HepG2 (cell line): Measurements from ENCODE around the gene AMD1. TPM values are rescaled to one million over a fixed set of nuclear protein-coding genes. Genes with fewer than 3 reads are reported as not detected.

Source experiments
- AFF4 ChIP-seq: sonication (generic); formaldehyde crosslinking; IDR thresholded peaks from 2 replicates; pipeline ENCODE4 v1.4.0; 2020; ENCODE audit warnings: missing genetic modification reagents
- ARNT ChIP-seq: fragments of 450-650 bp; IDR thresholded peaks from 2 replicates; pipeline ENCODE4 v1.6.1; 2017
- BORCS8-MEF2B ChIP-seq: sonication (generic); formaldehyde crosslinking; IDR thresholded peaks from 2 replicates; pipeline ENCODE4 v1.8.0; 2022; ENCODE audit warnings: mild to moderate bottlenecking, missing genetic modification reagents
- CBX5 ChIP-seq: sonication (generic); formaldehyde crosslinking; IDR thresholded peaks from 2 replicates; pipeline ENCODE4 v1.4.0; 2020; ENCODE audit warnings: missing genetic modification reagents, borderline replicate concordance
- HDAC1 ChIP-seq: sonication (generic); formaldehyde crosslinking; IDR thresholded peaks from 2 replicates; pipeline ENCODE4 v1.5.1; 2020; ENCODE audit warnings: mild to moderate bottlenecking, missing genetic modification reagents
- HNF1B ChIP-seq: sonication (generic); formaldehyde crosslinking; IDR thresholded peaks from 2 replicates; pipeline ENCODE4 v1.5.1; 2020; ENCODE audit warnings: mild to moderate bottlenecking, moderate library complexity, missing genetic modification reagents
- MED1 ChIP-seq: sonication (generic); formaldehyde crosslinking; IDR thresholded peaks from 2 replicates; pipeline ENCODE4 v1.4.0; 2020; ENCODE audit warnings: missing genetic modification reagents
- MXD4 ChIP-seq: IDR thresholded peaks from 2 replicates; pipeline ENCODE4 v1.6.1; 2016; ENCODE audit warnings: mild to moderate bottlenecking, missing biosample characterization, missing genetic modification reagents
- MXI1 ChIP-seq: IDR thresholded peaks from 3 replicates; pipeline ENCODE4 v1.6.1; 2012; ENCODE audit warnings: low read depth, low read length, inconsistent platforms, borderline replicate concordance
- SAP130 ChIP-seq: IDR thresholded peaks from 2 replicates; pipeline ENCODE4 v1.6.1; 2016; ENCODE audit warnings: low read depth
- SNAPC2 ChIP-seq: sonication (generic); formaldehyde crosslinking; IDR thresholded peaks from 2 replicates; pipeline ENCODE4 v1.8.1; 2022; ENCODE audit warnings: mild to moderate bottlenecking, missing genetic modification reagents
- STAT6 ChIP-seq: sonication (generic); formaldehyde crosslinking; IDR thresholded peaks from 2 replicates; pipeline ENCODE4 v1.4.0; 2020; ENCODE audit warnings: missing genetic modification reagents, mild to moderate bottlenecking, borderline replicate concordance
- TSC22D2 ChIP-seq: sonication (generic); formaldehyde crosslinking; IDR thresholded peaks from 2 replicates; pipeline ENCODE4 v1.5.1; 2020; ENCODE audit warnings: missing genetic modification reagents, mild to moderate bottlenecking, borderline replicate concordance
- ZC3H13 ChIP-seq: sonication (generic); formaldehyde crosslinking; IDR thresholded peaks from 2 replicates; pipeline ENCODE4 v1.8.1; 2023; ENCODE audit warnings: mild to moderate bottlenecking, missing genetic modification reagents, moderate library complexity
- ZFP36L1 ChIP-seq: sonication (generic); formaldehyde crosslinking; IDR thresholded peaks from 2 replicates; pipeline ENCODE4 v1.8.0; 2022; ENCODE audit warnings: mild to moderate bottlenecking, missing genetic modification reagents, moderate library complexity
- ZNF597 ChIP-seq: sonication (generic); formaldehyde crosslinking; IDR thresholded peaks from 2 replicates; pipeline ENCODE4 v1.5.0; 2020; ENCODE audit warnings: missing genetic modification reagents
- ZNF709 ChIP-seq: sonication (generic); formaldehyde crosslinking; IDR thresholded peaks from 2 replicates; pipeline ENCODE4 v1.5.0; 2020; ENCODE audit warnings: mild to moderate bottlenecking, missing genetic modification reagents
- ZNF777 ChIP-seq: sonication (generic); formaldehyde crosslinking; IDR thresholded peaks from 2 replicates; pipeline ENCODE4 v1.4.0; 2020; ENCODE audit warnings: missing genetic modification reagents
- ZSCAN5A ChIP-seq: sonication (generic); formaldehyde crosslinking; IDR thresholded peaks from 2 replicates; pipeline ENCODE4 v1.8.0; 2022; ENCODE audit warnings: mild to moderate bottlenecking, missing genetic modification reagents, borderline replicate concordance
- polyA plus RNA-seq, 8 experiments: library from polyadenylated mRNA; depleted of rRNA in 3 of 8; stranded (reverse) in 7 of 8; unstranded in 1 of 8; fragments of >200 nt; fragmentation: Illumina TruSeq in 4 of 8; extraction: Trizol in 4 of 8; gene quantifications; 2 replicates each; pipeline versions ENCODE4 v1.2.1 to v1.2.3, GENCODE V29; 2011 to 2016; ENCODE audit warnings: low read depth in 4 of 8, missing spikeins in 1 of 8, mixed read lengths in 1 of 8; ENCODE audit not compliant: insufficient read depth in 1 of 8
- total RNA-seq, 5 experiments: library from RNA; depleted of rRNA; stranded (reverse); fragments of >200 nt; fragmentation: Illumina TruSeq; extraction: Trizol; gene quantifications; 2 replicates each; pipeline ENCODE4 v1.2.3, GENCODE V29; 2016; ENCODE audit warnings: low read depth in 1 of 5

The AMD1 gene
- total and polyA plus RNA-seq, 2 of the 13 experiments (the other 11 are each of a cell fraction or from before 2014, with no cell fraction given), result 108 to 123 TPM

GRCh38 chr6:110876170-110876773 is 1.7 kb downstream of the AMD1 start (continued):
- TF ChIP-seq ZSCAN5A (0 out of 2 replicates have a peak, but pooled peaks have one; percentile 11), HNF1B (0 out of 2 replicates have a peak, but pooled peaks have one; percentile 26), MXI1 (peak; percentile 71; the same call in 2 of the 3 replicates), SNAPC2 (CRISPR knock-in tag) (no peak), BORCS8-MEF2B (0 out of 2 replicates have a peak, but pooled peaks have one; percentile 22), CBX5 (CRISPR knock-in tag) (peak; percentile 64; the same call in 1 of the 2 replicates), ZNF777 (CRISPR knock-in tag) (no peak), ZNF709 (CRISPR knock-in tag) (peak; percentile 35; the same call in 1 of the 2 replicates), HDAC1 (peak; percentile 46; the same call in 1 of the 2 replicates), SAP130 (CRISPR knock-in tag) (peak; percentile 79), ZFP36L1 (CRISPR knock-in tag) (no peak), TSC22D2 (CRISPR knock-in tag) (0 out of 2 replicates have a peak, but pooled peaks have one; percentile 66), STAT6 (CRISPR knock-in tag) (no peak), AFF4 (CRISPR knock-in tag) (peak; percentile 88), MXD4 (CRISPR knock-in tag) (peak; percentile 62), ARNT (no peak), ZNF597 (CRISPR knock-in tag) (no peak), MED1 (CRISPR knock-in tag) (peak; percentile 61; the same call in 1 of the 2 replicates), ZC3H13 (peak; percentile 94)
